ENCODE measurements around the gene PHF21B. TPM values are rescaled to one million over a fixed set of nuclear protein-coding genes. Genes with fewer than 3 reads are reported as not detected.
"Not testable (repeated sequence)": the region's sequence is repeated elsewhere in the genome, so short reads cannot be mapped to it uniquely, and the experiment has no call there.

PHF21B gene
- total RNA-seq, 1 donor: not detected

- Histone ChIP-seq H3K27me3 (ENCODE audit: insufficient read depth, low read length) (peaks cover 5% of the 10 kb centered on the region), H3K4me2 (ENCODE audit: insufficient read depth, low read length) (no peak overlapping the region), H3K4me1 (ENCODE audit: insufficient read depth, low read length) (no peaks in the 10 kb centered on the region), H3K36me3 (ENCODE audit: insufficient read depth, low read length) (no peaks in the 10 kb centered on the region), H3K79me2 (ENCODE audit: insufficient read depth, low read length) (no peaks in the 10 kb centered on the region), H4K20me1 (ENCODE audit: insufficient read depth, low read length) (no peaks in the 10 kb centered on the region), H3K27ac (ENCODE audit: low read depth, low read length) (no peak overlapping the region), H3K4me3 (ENCODE audit: insufficient read depth, low read length) (no peak overlapping the region), H2AFZ (ENCODE audit: low read length) (no peak overlapping the region), H3K9me3 (ENCODE audit: low read depth, low read length) (no peaks in the 10 kb centered on the region)
- DNase-seq (ENCODE audit: insufficient read length, low spot score, missing footprints): peak; percentile 66
- TF ChIP-seq, protein P1, sequence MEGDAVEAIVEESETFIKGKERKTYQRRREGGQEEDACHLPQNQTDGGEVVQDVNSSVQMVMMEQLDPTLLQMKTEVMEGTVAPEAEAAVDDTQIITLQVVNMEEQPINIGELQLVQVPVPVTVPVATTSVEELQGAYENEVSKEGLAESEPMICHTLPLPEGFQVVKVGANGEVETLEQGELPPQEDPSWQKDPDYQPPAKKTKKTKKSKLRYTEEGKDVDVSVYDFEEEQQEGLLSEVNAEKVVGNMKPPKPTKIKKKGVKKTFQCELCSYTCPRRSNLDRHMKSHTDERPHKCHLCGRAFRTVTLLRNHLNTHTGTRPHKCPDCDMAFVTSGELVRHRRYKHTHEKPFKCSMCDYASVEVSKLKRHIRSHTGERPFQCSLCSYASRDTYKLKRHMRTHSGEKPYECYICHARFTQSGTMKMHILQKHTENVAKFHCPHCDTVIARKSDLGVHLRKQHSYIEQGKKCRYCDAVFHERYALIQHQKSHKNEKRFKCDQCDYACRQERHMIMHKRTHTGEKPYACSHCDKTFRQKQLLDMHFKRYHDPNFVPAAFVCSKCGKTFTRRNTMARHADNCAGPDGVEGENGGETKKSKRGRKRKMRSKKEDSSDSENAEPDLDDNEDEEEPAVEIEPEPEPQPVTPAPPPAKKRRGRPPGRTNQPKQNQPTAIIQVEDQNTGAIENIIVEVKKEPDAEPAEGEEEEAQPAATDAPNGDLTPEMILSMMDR (IDR thresholded peaks at IDR 0.05; ENCODE audit: extremely low read depth, low read depth, low read length): no peak
Measured at GRCh38 chr22:44965171-44965570, 44.6 kb downstream of the PHF21B start.

DNA sequence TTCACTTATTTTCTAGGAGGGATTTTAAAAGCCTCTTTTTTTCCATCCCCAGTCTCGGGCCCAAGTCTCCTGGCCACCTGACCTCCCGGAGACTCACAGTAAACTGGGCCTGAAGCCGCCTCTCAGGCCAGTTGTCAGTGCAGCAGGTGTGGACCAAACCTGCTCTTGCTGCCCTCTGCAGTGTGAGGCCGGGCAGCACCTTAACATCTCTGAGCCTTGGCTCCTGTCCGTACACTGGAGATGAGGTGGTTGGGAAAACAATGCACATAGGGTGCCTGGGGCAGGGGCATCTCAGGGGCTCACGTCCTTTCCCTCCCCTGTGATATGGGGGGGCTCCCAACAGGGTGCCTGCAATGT lies 45.1 kb downstream of the PHF21B start:
- peaks cover 5% of the 10 kb centered on the region for H3K27me3 ChIP-seq (ENCODE audit: insufficient read depth, low read length)
- no peak overlapping the region for H3K4me2 ChIP-seq (ENCODE audit: insufficient read depth, low read length)
- H3K36me3 ChIP-seq (ENCODE audit: insufficient read depth, low read length): no peaks in the 10 kb centered on the region
- no peaks in the 10 kb centered on the region for H3K9me3 ChIP-seq (ENCODE audit: low read depth, low read length)
- H3K4me1 ChIP-seq (ENCODE audit: insufficient read depth, low read length): no peaks in the 10 kb centered on the region
- no peak overlapping the region for H2AFZ ChIP-seq (ENCODE audit: low read length)
- H3K4me3 ChIP-seq (ENCODE audit: insufficient read depth, low read length): no peak overlapping the region
- H3K27ac ChIP-seq (ENCODE audit: low read depth, low read length): no peak overlapping the region
- TF ChIP-seq, protein P1 (IDR thresholded peaks at IDR 0.05; ENCODE audit: extremely low read depth, low read depth, low read length): no peak
- no peaks in the 10 kb centered on the region for H4K20me1 ChIP-seq (ENCODE audit: insufficient read depth, low read length)
- DNase-seq (ENCODE audit: insufficient read length, low spot score, missing footprints): no peak
- H3K79me2 ChIP-seq (ENCODE audit: insufficient read depth, low read length): no peaks in the 10 kb centered on the region

DNA sequence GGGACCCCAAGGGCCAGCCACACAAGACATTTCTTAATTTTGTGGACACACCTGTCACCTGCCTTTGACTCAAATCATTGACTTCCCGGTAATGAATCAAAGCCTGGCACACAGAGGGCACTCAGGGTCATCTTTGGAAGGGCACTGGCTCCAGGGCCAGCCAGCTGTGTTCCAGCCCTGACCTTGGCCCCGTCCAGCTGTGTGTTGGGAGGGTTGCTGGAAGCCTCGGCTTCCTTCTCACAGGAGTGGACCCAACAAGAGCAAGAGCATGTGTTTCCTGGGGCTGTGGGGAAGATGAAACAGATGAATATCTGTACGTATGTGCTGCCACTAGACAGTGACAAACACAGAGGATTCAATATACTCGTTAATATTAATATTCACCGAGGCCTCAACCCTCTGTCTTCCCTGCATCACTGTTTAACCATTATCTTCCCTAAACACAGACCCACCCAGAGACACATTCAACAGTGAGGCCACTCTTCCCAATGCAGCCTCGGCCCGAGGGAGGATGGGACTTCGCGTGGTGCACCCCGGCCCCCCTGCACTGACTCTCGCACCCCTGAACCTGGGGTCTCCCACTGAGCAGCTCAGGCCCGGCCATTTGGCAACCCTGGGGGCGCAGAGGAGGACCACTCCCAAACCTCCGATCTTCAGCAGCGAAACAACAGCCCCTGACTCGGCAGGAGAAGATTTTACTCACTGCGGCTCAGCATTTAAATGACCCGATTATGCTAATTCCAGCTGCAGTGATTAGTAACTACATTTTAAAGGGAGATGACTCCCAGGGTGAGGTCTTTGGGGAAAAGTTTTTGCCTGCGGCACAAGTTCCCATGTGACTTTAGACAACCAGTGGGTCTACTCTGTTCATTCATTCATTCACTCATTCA lies 45.7 kb downstream of the PHF21B start:
- no peak overlapping the region for H3K4me3 ChIP-seq (ENCODE audit: insufficient read depth, low read length)
- H3K4me1 ChIP-seq (ENCODE audit: insufficient read depth, low read length): no peaks in the 10 kb centered on the region
- no peaks in the 10 kb centered on the region for H3K9me3 ChIP-seq (ENCODE audit: low read depth, low read length)
- H4K20me1 ChIP-seq (ENCODE audit: insufficient read depth, low read length): no peaks in the 10 kb centered on the region
- H3K27ac ChIP-seq (ENCODE audit: low read depth, low read length): no peak overlapping the region
- TF ChIP-seq, protein P1 (IDR thresholded peaks at IDR 0.05; ENCODE audit: extremely low read depth, low read depth, low read length): no peak
- no peaks in the 10 kb centered on the region for H3K79me2 ChIP-seq (ENCODE audit: insufficient read depth, low read length)
- no peaks in the 10 kb centered on the region for H3K36me3 ChIP-seq (ENCODE audit: insufficient read depth, low read length)
- DNase-seq (ENCODE audit: insufficient read length, low spot score, missing footprints): peak; percentile 76
- no peak overlapping the region for H3K4me2 ChIP-seq (ENCODE audit: insufficient read depth, low read length)
- H3K27me3 ChIP-seq (ENCODE audit: insufficient read depth, low read length): peaks cover 5% of the 10 kb centered on the region
- H2AFZ ChIP-seq (ENCODE audit: low read length): no peak overlapping the region

DNA sequence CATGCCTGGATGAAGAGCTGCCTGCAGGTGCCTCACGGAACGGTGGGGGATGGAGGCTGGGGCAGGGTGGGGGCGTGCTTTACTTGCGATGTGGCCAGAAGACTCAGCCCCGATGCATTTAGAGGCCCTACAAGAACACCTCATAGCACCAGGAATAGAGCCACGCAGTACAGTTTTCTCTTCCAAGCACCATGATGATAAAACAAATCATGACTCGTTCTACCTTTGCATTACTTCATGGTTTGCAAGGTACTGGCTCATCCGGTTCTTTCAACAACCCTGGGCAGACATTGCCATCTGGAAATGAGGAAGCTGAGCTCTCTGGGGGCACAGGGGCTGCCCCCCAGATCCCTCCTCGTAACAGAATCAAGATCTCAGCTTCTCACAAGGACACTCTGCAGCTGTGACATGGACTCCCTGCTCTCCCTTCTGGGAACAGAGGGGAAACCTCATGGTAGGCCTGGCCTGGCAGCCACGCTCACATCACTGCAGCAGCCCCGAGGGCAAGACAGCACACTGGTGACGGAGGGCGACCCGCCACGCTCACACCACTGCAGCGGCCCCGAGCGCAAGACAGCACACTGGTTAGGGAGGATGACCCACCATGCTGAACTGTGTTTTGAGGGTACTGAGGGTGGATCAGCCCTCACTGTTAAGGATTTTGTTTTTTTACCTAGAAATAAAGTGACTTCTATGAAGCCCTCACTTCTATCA lies 46.9 kb downstream of the PHF21B start:
- no peaks in the 10 kb centered on the region for H3K79me2 ChIP-seq (ENCODE audit: insufficient read depth, low read length)
- no peaks in the 10 kb centered on the region for H3K4me1 ChIP-seq (ENCODE audit: insufficient read depth, low read length)
- no peaks in the 10 kb centered on the region for H4K20me1 ChIP-seq (ENCODE audit: insufficient read depth, low read length)
- H2AFZ ChIP-seq (ENCODE audit: low read length): no peak overlapping the region
- no peaks in the 10 kb centered on the region for H3K9me3 ChIP-seq (ENCODE audit: low read depth, low read length)
- H3K36me3 ChIP-seq (ENCODE audit: insufficient read depth, low read length): no peaks in the 10 kb centered on the region
- TF ChIP-seq, protein P1 (IDR thresholded peaks at IDR 0.05; ENCODE audit: extremely low read depth, low read depth, low read length): no peak
- H3K27ac ChIP-seq (ENCODE audit: low read depth, low read length): no peak overlapping the region
- H3K4me2 ChIP-seq (ENCODE audit: insufficient read depth, low read length): no peak overlapping the region
- H3K27me3 ChIP-seq (ENCODE audit: insufficient read depth, low read length): peaks cover 5% of the 10 kb centered on the region
- H3K4me3 ChIP-seq (ENCODE audit: insufficient read depth, low read length): no peak overlapping the region
- DNase-seq (ENCODE audit: insufficient read length, low spot score, missing footprints): peak; percentile 44

- not testable (repeated sequence) for H3K27ac ChIP-seq (ENCODE audit: low read depth, low read length); H3K79me2 ChIP-seq (ENCODE audit: insufficient read depth, low read length); H4K20me1 ChIP-seq (ENCODE audit: insufficient read depth, low read length); H3K4me2 ChIP-seq (ENCODE audit: insufficient read depth, low read length); H3K4me3 ChIP-seq (ENCODE audit: insufficient read depth, low read length); H2AFZ ChIP-seq (ENCODE audit: low read length); DNase-seq (ENCODE audit: insufficient read length, low spot score, missing footprints); H3K4me1 ChIP-seq (ENCODE audit: insufficient read depth, low read length); H3K36me3 ChIP-seq (ENCODE audit: insufficient read depth, low read length); H3K27me3 ChIP-seq (ENCODE audit: insufficient read depth, low read length); H3K9me3 ChIP-seq (ENCODE audit: low read depth, low read length)
Measured at GRCh38 chr22:44961682-44962081, 48.1 kb downstream of the PHF21B start.
